Measurements from ENCODE around the gene CHD5.

CHD5 gene

GRCh38 chr1:6085666-6086065, 94.5 kb downstream of the CHD5 start:
- no peak overlapping the region for H3K9ac ChIP-seq (ENCODE audit: low read depth, low read length, poor library complexity, severe bottlenecking)
- H3K9me2 ChIP-seq (replicated peaks; ENCODE audit: low read depth, low read length) = no peaks in the 10 kb centered on the region
- H3K9me3 ChIP-seq (ENCODE audit: insufficient read depth, low read depth, low read length) = no peaks in the 10 kb centered on the region
- H2AFZ ChIP-seq (ENCODE audit: low read length) = no peak overlapping the region
- H3K4me2 ChIP-seq (ENCODE audit: low read depth, low read length, poor library complexity, severe bottlenecking) = no peak overlapping the region
- H3F3A ChIP-seq (ENCODE audit: low read depth) = no peaks in the 10 kb centered on the region
- H3K79me2 ChIP-seq (ENCODE audit: insufficient read depth, low read length) = no peaks in the 10 kb centered on the region
- no peaks in the 10 kb centered on the region for H4K20me1 ChIP-seq (ENCODE audit: insufficient read depth, low read length, poor library complexity, severe bottlenecking)
- no peaks in the 10 kb centered on the region for H3K4me1 ChIP-seq (ENCODE audit: insufficient read depth, low read length, poor library complexity, severe bottlenecking)
- H3K4me3 ChIP-seq (ENCODE audit: low read length, poor library complexity, severe bottlenecking) = no peak overlapping the region
- peaks cover 85% of the 10 kb centered on the region; the same call in 1 of the 2 replicates for H3K36me3 ChIP-seq (ENCODE audit: insufficient read depth, low read length)
- no peaks in the 10 kb centered on the region for H3K27me3 ChIP-seq (ENCODE audit: insufficient read depth, low read length, poor library complexity, severe bottlenecking)
- TF ChIP-seq CTCF (conservative IDR thresholded peaks at IDR 0.05; ENCODE audit: low read length) = no peak
- no peak for TF ChIP-seq EZH2phosphoT487 (IDR thresholded peaks at IDR 0.05; ENCODE audit: borderline replicate concordance)

- H3K36me3 ChIP-seq (ENCODE audit: insufficient read depth, low read length) = peaks cover 85% of the 10 kb centered on the region; the same call in 1 of the 2 replicates
- H3F3A ChIP-seq (ENCODE audit: low read depth) = no peaks in the 10 kb centered on the region
- no peaks in the 10 kb centered on the region for H3K27me3 ChIP-seq (ENCODE audit: insufficient read depth, low read length, poor library complexity, severe bottlenecking)
- no peaks in the 10 kb centered on the region for H3K79me2 ChIP-seq (ENCODE audit: insufficient read depth, low read length)
- H4K20me1 ChIP-seq (ENCODE audit: insufficient read depth, low read length, poor library complexity, severe bottlenecking) = peaks cover 6% of the 10 kb centered on the region
- H3K9me2 ChIP-seq (replicated peaks; ENCODE audit: low read depth, low read length) = no peaks in the 10 kb centered on the region
- no peak overlapping the region for H3K4me2 ChIP-seq (ENCODE audit: low read depth, low read length, poor library complexity, severe bottlenecking)
- no peak overlapping the region for H2AFZ ChIP-seq (ENCODE audit: low read length)
- no peaks in the 10 kb centered on the region for H3K4me1 ChIP-seq (ENCODE audit: insufficient read depth, low read length, poor library complexity, severe bottlenecking)
- H3K9me3 ChIP-seq (ENCODE audit: insufficient read depth, low read depth, low read length) = no peaks in the 10 kb centered on the region
- H3K9ac ChIP-seq (ENCODE audit: low read depth, low read length, poor library complexity, severe bottlenecking) = no peak overlapping the region
- H3K4me3 ChIP-seq (ENCODE audit: low read length, poor library complexity, severe bottlenecking) = no peak overlapping the region
- no peak for TF ChIP-seq CTCF (conservative IDR thresholded peaks at IDR 0.05; ENCODE audit: low read length)
- TF ChIP-seq EZH2phosphoT487 (IDR thresholded peaks at IDR 0.05; ENCODE audit: borderline replicate concordance) = no peak
Measured at GRCh38 chr1:6084781-6085495, 95.2 kb downstream of the CHD5 start.

GRCh38 chr1:6083801-6084446, 96.2 kb downstream of the CHD5 start:
- Histone ChIP-seq H3K36me3 (ENCODE audit: insufficient read depth, low read length) (peaks cover 86% of the 10 kb centered on the region; the same call in 1 of the 2 replicates), H3K4me2 (ENCODE audit: low read depth, low read length, poor library complexity, severe bottlenecking) (no peak overlapping the region), H3F3A (ENCODE audit: low read depth) (no peaks in the 10 kb centered on the region), H3K79me2 (ENCODE audit: insufficient read depth, low read length) (no peaks in the 10 kb centered on the region), H3K9ac (ENCODE audit: low read depth, low read length, poor library complexity, severe bottlenecking) (no peak overlapping the region), H3K4me1 (ENCODE audit: insufficient read depth, low read length, poor library complexity, severe bottlenecking) (no peaks in the 10 kb centered on the region), H2AFZ (ENCODE audit: low read length) (no peak overlapping the region), H3K4me3 (ENCODE audit: low read length, poor library complexity, severe bottlenecking) (no peak overlapping the region), H3K9me2 (replicated peaks; ENCODE audit: low read depth, low read length) (no peaks in the 10 kb centered on the region), H3K27me3 (ENCODE audit: insufficient read depth, low read length, poor library complexity, severe bottlenecking) (no peaks in the 10 kb centered on the region), H4K20me1 (ENCODE audit: insufficient read depth, low read length, poor library complexity, severe bottlenecking) (peaks cover 9% of the 10 kb centered on the region), H3K9me3 (ENCODE audit: insufficient read depth, low read depth, low read length) (no peaks in the 10 kb centered on the region)
- TF ChIP-seq CTCF (conservative IDR thresholded peaks at IDR 0.05; ENCODE audit: low read length) = no peak
- no peak for TF ChIP-seq EZH2phosphoT487 (IDR thresholded peaks at IDR 0.05; ENCODE audit: borderline replicate concordance)

Measured in Loucy (cell line).